CD14-positive monocyte (primary cell): Measurements from ENCODE around the gene FOXD4L1. TPM values are rescaled to one million over a fixed set of nuclear protein-coding genes. Genes with fewer than 3 reads are reported as not detected.
A peak's percentile ranks its signal among the peaks of the same experiment; 100 is the strongest.
"Not testable (repeated sequence)": the region's sequence is repeated elsewhere in the genome, so short reads cannot be mapped to it uniquely, and the experiment has no call there.

ENCODE experiments used
- DNase-seq, 3 donors: peaks; one replicate each; pipeline ENCODE4 v3.0.0-alpha.2; 2011 to 2022
- H2AFZ ChIP-seq: 2 replicates; pipeline ENCODE4 v1.6.0; 2012; ENCODE audit warnings: mild to moderate bottlenecking, low read depth, low read length, inconsistent platforms; ENCODE audit not compliant: insufficient read depth, poor library complexity, severe bottlenecking
- H3K27ac ChIP-seq, 2 donors: 1 replicate in 1 of 2; 2 replicates in 1 of 2; pipeline ENCODE4 v1.5.1; 2012 to 2013; ENCODE audit warnings: low read length in 2 of 2, control low read depth in 1 of 2, inconsistent platforms in 1 of 2, low read depth in 1 of 2, mild to moderate bottlenecking in 1 of 2
- H3K27me3 ChIP-seq, 2 donors: one replicate each; pipeline versions ENCODE4 v1.6.0 to v1.6.1; 2011 to 2013; ENCODE audit warnings: low read length in 2 of 2; ENCODE audit not compliant: control insufficient read depth in 2 of 2, insufficient read depth in 2 of 2
- H3K36me3 ChIP-seq, 2 donors: replicated peaks in 1 of 2; 1 replicate in 1 of 2; 2 replicates in 1 of 2; pipeline versions ENCODE4 v1.5.1 to v1.6.1; 2012 to 2013; ENCODE audit warnings: low read length in 2 of 2, control low read depth in 1 of 2, inconsistent platforms in 1 of 2, mild to moderate bottlenecking in 1 of 2; ENCODE audit not compliant: insufficient read depth in 2 of 2, control insufficient read depth in 1 of 2
- H3K4me1 ChIP-seq, 2 donors: 1 replicate in 1 of 2; 2 replicates in 1 of 2; pipeline versions ENCODE4 v1.5.1 to v1.6.1; 2012 to 2013; ENCODE audit warnings: low read length in 2 of 2, control low read depth in 1 of 2, inconsistent platforms in 1 of 2, mild to moderate bottlenecking in 1 of 2, moderate library complexity in 1 of 2; ENCODE audit not compliant: insufficient read depth in 2 of 2, control insufficient read depth in 1 of 2
- H3K4me2 ChIP-seq: replicated peaks from 2 replicates; pipeline ENCODE3; 2012; ENCODE audit warnings: low read length, moderate library complexity, mild to moderate bottlenecking; ENCODE audit not compliant: poor library complexity, severe bottlenecking; ENCODE audit errors: extremely low read depth
- H3K4me3 ChIP-seq, 3 experiments: fragments of 200-600 bp in 1 of 3; sonication (generic) in 1 of 3; replicated peaks in 1 of 3; 1 replicate in 2 of 3; 2 replicates in 1 of 3; pipeline ENCODE4 v1.5.1; 2011 to 2013; ENCODE audit warnings: low read length in 3 of 3, mild to moderate bottlenecking in 3 of 3, control low read depth in 2 of 3, low read depth in 2 of 3, inconsistent platforms in 1 of 3, moderate library complexity in 1 of 3
- H3K79me2 ChIP-seq: 2 replicates; pipeline ENCODE4 v1.6.0; 2012; ENCODE audit warnings: mild to moderate bottlenecking, control low read depth, inconsistent platforms, low read length, moderate library complexity; ENCODE audit not compliant: insufficient read depth
- H3K9ac ChIP-seq: 2 replicates; pipeline ENCODE4 v1.6.0; 2017; ENCODE audit warnings: low read length, mild to moderate bottlenecking; ENCODE audit not compliant: insufficient read depth, poor library complexity, severe bottlenecking
- H3K9me3 ChIP-seq, 2 donors: replicated peaks in 1 of 2; 1 replicate in 1 of 2; 2 replicates in 1 of 2; pipeline versions ENCODE4 v1.5.1 to v1.6.1; 2012 to 2013; ENCODE audit warnings: low read length in 2 of 2, control low read depth in 1 of 2; ENCODE audit not compliant: control insufficient read depth in 1 of 2, insufficient read depth in 1 of 2
- H4K20me1 ChIP-seq: 2 replicates; pipeline ENCODE4 v1.6.0; 2012; ENCODE audit warnings: mild to moderate bottlenecking, low read length, control low read depth, moderate library complexity; ENCODE audit not compliant: insufficient read depth
- H3K27ac Mint-ChIP-seq, 7 donors: one replicate each; pipeline ENCODE4 v1.8.0; 2020; ENCODE audit warnings: mild to moderate bottlenecking in 7 of 7, mixed read lengths in 7 of 7, moderate library complexity in 6 of 7, inconsistent platforms in 2 of 7
- H3K27me3 Mint-ChIP-seq, 3 donors: one replicate each; pipeline ENCODE4 v1.8.0; 2021 to 2022; ENCODE audit warnings: low read depth in 3 of 3, mild to moderate bottlenecking in 3 of 3, mixed read lengths in 3 of 3, moderate library complexity in 3 of 3, inconsistent platforms in 1 of 3
- H3K36me3 Mint-ChIP-seq, 2 donors: one replicate each; pipeline ENCODE4 v1.8.0; 2020; ENCODE audit warnings: mixed read lengths in 2 of 2, inconsistent platforms in 1 of 2, mild to moderate bottlenecking in 1 of 2
- H3K4me1 Mint-ChIP-seq: one replicate; pipeline ENCODE4 v1.8.0; 2020; ENCODE audit warnings: mild to moderate bottlenecking, mixed read lengths
- H3K4me3 Mint-ChIP-seq, 2 donors: one replicate each; pipeline ENCODE4 v1.8.0; 2020; ENCODE audit warnings: mild to moderate bottlenecking in 2 of 2, mixed read lengths in 2 of 2, moderate library complexity in 1 of 2
- H3K9me3 Mint-ChIP-seq, 7 donors: one replicate each; pipeline ENCODE4 v1.8.0; 2020 to 2022; ENCODE audit warnings: mixed read lengths in 7 of 7, mild to moderate bottlenecking in 6 of 7, moderate library complexity in 6 of 7, inconsistent platforms in 2 of 7
- WGBS: methylation state at CpG from one replicate; pipeline ENCODE4 v1.1.5; 2013; ENCODE audit warnings: missing lambda C conversion rate; ENCODE audit not compliant: insufficient coverage; 5-methylcytosine and 5-hydroxymethylcytosine counted together
- intact Hi-C, 2 donors: fragments of 100-400 bp; cut with micrococcal nuclease; formaldehyde crosslinking; loops; one replicate each; pipeline versions ENCODE4 v1.15.0 to v1.15.1; 2023
- polyA plus RNA-seq, 3 donors: library from polyadenylated mRNA; depleted of rRNA in 1 of 3; unstranded in 2 of 3; stranded (reverse) in 1 of 3; fragments of 300-500 nt in 2 of 3; fragments of >200 nt in 1 of 3; fragmentation: Illumina TruSeq in 2 of 3; gene quantifications; 1 replicate in 2 of 3; 2 replicates in 1 of 3; pipeline ENCODE4 v1.2.3, GENCODE V29; 2012 to 2021

The FOXD4L1 gene
- polyA plus RNA-seq, 3 donors: 0.04 TPM; not detected in 2

DNA sequence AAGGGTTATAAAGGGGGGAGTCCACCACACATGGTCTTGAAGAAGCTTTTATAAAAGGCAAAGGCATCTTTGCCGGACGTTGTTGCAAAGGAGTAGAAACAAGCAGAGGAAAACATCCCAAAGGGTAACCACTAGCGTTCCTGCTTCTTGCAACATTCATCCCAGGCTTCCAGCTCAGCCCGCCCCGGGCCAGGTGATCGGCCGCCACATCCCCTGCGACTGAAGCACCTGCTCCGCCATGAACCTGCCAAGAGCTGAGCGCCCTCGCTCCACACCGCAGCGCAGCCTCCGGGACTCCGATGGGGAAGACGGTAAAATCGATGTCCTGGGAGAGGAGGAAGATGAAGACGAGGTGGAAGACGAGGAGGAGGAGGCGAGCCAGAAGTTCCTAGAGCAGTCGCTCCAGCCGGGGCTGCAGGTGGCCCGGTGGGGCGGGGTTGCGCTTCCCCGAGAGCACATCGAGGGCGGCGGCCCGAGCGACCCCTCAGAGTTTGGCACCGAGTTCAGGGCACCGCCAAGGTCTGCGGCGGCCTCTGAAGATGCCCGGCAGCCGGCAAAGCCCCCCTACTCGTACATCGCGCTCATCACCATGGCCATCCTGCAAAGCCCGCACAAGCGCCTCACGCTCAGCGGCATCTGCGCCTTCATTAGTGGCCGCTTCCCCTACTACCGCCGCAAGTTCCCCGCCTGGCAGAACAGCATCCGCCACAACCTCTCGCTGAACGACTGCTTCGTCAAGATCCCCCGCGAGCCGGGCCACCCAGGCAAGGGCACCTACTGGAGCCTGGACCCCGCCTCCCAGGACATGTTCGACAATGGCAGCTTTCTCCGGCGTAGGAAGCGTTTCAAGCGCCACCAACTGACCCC lies 787 bp downstream of the FOXD4L1 start:
- H2AFZ ChIP-seq, H4K20me1 ChIP-seq, H3K27ac Mint-ChIP-seq, DNase-seq, intact Hi-C loops, H3K27ac ChIP-seq, H3K36me3 ChIP-seq, H3K4me2 ChIP-seq, H3K4me3 ChIP-seq, H3K9ac ChIP-seq, H3K9me3 ChIP-seq, H3K79me2 ChIP-seq: not testable (repeated sequence)
- H3K4me3 Mint-ChIP-seq: peak overlapping the region; percentile 24 to 46
- Histone ChIP-seq H3K27me3 (peaks cover 25 to 43% of the 10 kb centered on the region in 2 donors), H3K4me1 (peaks cover 26 to 29% of the 10 kb centered on the region in 2 donors)
- 11% methylated on average over 8 of the region's 62 CpGs for WGBS
- peaks cover 31% of the 10 kb centered on the region for H3K4me1 Mint-ChIP-seq
- peaks cover 21 to 69% (median 44%) of the 10 kb centered on the region in 3 donors for H3K27me3 Mint-ChIP-seq
- H3K36me3 Mint-ChIP-seq: peaks cover 11 to 18% of the 10 kb centered on the region in 2 donors
- peaks cover 0 to 20% (median 2%) of the 10 kb centered on the region in 7 donors for H3K9me3 Mint-ChIP-seq

DNA sequence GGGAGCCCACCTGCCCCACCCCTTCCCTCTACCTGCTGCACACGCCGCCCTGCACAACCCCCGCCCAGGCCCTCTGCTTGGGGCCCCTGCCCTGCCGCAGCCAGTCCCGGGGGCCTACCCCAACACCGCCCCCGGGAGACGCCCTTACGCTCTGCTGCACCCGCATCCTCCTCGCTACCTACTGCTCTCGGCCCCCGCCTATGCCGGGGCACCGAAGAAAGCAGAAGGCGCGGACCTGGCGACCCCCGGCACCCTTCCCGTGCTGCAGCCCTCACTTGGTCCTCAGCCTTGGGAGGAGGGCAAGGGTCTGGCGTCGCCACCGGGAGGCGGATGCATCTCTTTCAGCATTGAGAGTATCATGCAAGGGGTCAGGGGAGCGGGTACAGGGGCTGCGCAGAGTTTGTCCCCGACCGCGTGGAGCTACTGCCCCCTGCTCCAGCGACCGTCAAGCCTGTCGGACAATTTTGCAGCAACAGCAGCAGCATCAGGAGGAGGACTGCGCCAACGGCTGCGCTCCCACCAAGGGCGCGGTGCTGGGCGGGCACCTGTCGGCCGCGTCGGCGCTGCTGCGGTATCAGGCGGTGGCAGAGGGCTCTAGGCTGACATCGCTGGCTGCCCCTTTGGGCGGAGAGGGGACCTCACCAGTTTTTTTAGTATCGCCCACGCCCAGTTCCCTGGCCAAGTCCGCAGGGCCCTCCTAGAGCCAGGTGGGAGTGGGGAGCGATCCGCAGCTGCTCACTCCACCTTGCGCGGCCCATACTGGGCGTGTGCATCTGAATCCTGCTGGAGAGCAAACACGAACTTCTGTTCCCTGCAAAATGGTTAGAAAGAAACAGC lies 1.6 kb downstream of the FOXD4L1 start:
- H3K27ac Mint-ChIP-seq, H3K79me2 ChIP-seq, intact Hi-C loops, H2AFZ ChIP-seq, H3K9me3 ChIP-seq, H3K9ac ChIP-seq, DNase-seq, H3K4me2 ChIP-seq, H4K20me1 ChIP-seq, H3K36me3 ChIP-seq, H3K27ac ChIP-seq, H3K4me3 ChIP-seq: not testable (repeated sequence)
- H3K27me3 ChIP-seq: peaks cover 27 to 46% of the 10 kb centered on the region in 2 donors
- peak overlapping the region; percentile 31 to 54 for H3K4me3 Mint-ChIP-seq
- peaks cover 11 to 18% of the 10 kb centered on the region in 2 donors for H3K36me3 Mint-ChIP-seq
- peaks cover 25 to 73% (median 48%) of the 10 kb centered on the region in 3 donors for H3K27me3 Mint-ChIP-seq
- H3K4me1 ChIP-seq: peaks cover 27 to 29% of the 10 kb centered on the region in 2 donors
- H3K4me1 Mint-ChIP-seq: peaks cover 32% of the 10 kb centered on the region
- peaks cover 0 to 22% (median 2%) of the 10 kb centered on the region in 7 donors for H3K9me3 Mint-ChIP-seq
- 8% methylated on average over 26 of the region's 56 CpGs for WGBS

DNA sequence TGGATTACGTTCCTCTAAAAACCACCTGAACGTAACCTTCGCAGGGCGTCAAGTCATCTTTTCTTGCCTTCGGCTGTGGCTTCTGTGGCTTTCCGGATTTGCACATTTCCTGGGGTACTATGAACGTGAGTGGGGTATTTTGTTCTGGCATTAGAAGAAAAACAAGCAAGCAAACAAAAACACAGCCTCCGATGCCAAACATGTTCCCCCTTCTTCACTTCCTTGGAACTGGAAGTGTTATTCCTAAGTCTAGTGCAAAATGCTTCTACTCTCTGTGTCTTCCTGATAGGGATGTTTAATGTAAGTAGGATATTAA lies 2.2 kb downstream of the FOXD4L1 start:
- H3K36me3 ChIP-seq, H2AFZ ChIP-seq, H3K79me2 ChIP-seq, H4K20me1 ChIP-seq, H3K4me2 ChIP-seq, DNase-seq, H3K27ac ChIP-seq, H3K4me3 ChIP-seq, H3K9me3 ChIP-seq, H3K27ac Mint-ChIP-seq, H3K9ac ChIP-seq, intact Hi-C loops: not testable (repeated sequence)
- Histone ChIP-seq H3K4me1 (peaks cover 27 to 29% of the 10 kb centered on the region in 2 donors), H3K27me3 (peaks cover 28 to 48% of the 10 kb centered on the region in 2 donors)
- WGBS: no CpG with 5 or more reads among the region's 8 CpGs
- Mint-ChIP-seq H3K27me3 (peaks cover 27 to 78% (median 50%) of the 10 kb centered on the region in 3 donors), H3K4me1 (peaks cover 32% of the 10 kb centered on the region), H3K9me3 (peaks cover 0 to 22% (median 2%) of the 10 kb centered on the region in 7 donors), H3K36me3 (peaks cover 11 to 18% of the 10 kb centered on the region in 2 donors), H3K4me3 (peak overlapping the region in 1 of 2 donors; percentile 54)
